Type B pancreatic cell (in vitro differentiated cells): ENCODE data around the gene PRKD1. TPM values are rescaled to one million over a fixed set of nuclear protein-coding genes. Genes with fewer than 3 reads are reported as not detected.

Source experiments
- DNase-seq: peaks from one replicate; pipeline ENCODE4 v3.0.0; 2021; ENCODE audit warnings: mixed read lengths; ENCODE audit not compliant: unreplicated experiment; ENCODE audit errors: extremely low spot score
- H3K27ac Mint-ChIP-seq: 2 replicates; pipeline ENCODE4 v1.8.0; 2021; ENCODE audit warnings: mild to moderate bottlenecking, mixed read lengths
- H3K27me3 Mint-ChIP-seq: 2 replicates; pipeline ENCODE4 v1.8.0; 2021; ENCODE audit warnings: mixed read lengths
- H3K36me3 Mint-ChIP-seq: 2 replicates; pipeline ENCODE4 v1.8.0; 2021; ENCODE audit warnings: mixed read lengths
- H3K4me1 Mint-ChIP-seq: one replicate; pipeline ENCODE4 v1.8.0; 2021; ENCODE audit warnings: mixed read lengths; ENCODE audit not compliant: unreplicated experiment
- H3K4me3 Mint-ChIP-seq: 2 replicates; pipeline ENCODE4 v1.8.0; 2021; ENCODE audit warnings: mild to moderate bottlenecking, mixed read lengths
- H3K9me3 Mint-ChIP-seq: 2 replicates; pipeline ENCODE4 v1.8.0; 2021; ENCODE audit warnings: mixed read lengths
- CTCF ChIP-seq: fragments of 200-600 bp; sonication (generic); conservative IDR thresholded peaks from 2 replicates; pipeline ENCODE4 v1.5.0; 2021; ENCODE audit warnings: antibody characterized with exemption, mild to moderate bottlenecking
- total RNA-seq: library from RNA; stranded (reverse); gene quantifications from 2 replicates; pipeline ENCODE4 v1.2.1, GENCODE V29; 2021; ENCODE audit warnings: low replicate concordance

The PRKD1 gene
- total RNA-seq, 1 donor from 2014 or later = 16.3 TPM

- H3K9me3 Mint-ChIP-seq = peaks cover 14% of the 10 kb centered on the region
- H3K4me3 Mint-ChIP-seq = no peak overlapping the region
- H3K27me3 Mint-ChIP-seq = no peaks in the 10 kb centered on the region
- H3K36me3 Mint-ChIP-seq = peaks cover 11% of the 10 kb centered on the region
- H3K4me1 Mint-ChIP-seq = no peaks in the 10 kb centered on the region
- no peak for DNase-seq
- H3K27ac Mint-ChIP-seq = no peak overlapping the region
- TF ChIP-seq CTCF = no peak
These were observed 88.9 kb downstream of the PRKD1 start for GRCh38 chr14:29838752-29839151.

DNA sequence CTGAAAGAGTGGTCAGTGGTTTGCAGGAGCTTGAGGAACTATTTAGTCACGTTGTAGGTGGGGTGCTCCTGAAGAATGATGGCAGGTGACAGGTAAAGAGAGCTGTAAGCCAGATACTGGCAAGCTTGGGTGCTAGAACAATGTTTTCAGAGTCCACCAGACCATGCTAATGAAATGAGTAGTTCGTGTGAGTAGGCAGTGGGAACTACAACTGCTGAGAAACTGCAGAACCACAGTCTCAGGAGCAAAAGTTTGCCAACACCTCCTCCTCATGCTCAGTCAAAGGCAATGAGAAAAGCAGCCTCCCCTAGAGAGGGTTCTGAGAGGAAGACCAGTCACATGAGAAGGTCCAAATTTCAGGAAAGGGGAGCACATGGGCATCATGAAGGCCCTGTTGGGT lies 91.3 kb downstream of the PRKD1 start:
- Mint-ChIP-seq H3K27ac (no peak overlapping the region), H3K27me3 (no peaks in the 10 kb centered on the region), H3K4me3 (no peak overlapping the region), H3K4me1 (no peaks in the 10 kb centered on the region), H3K9me3 (peaks cover 7% of the 10 kb centered on the region), H3K36me3 (peaks cover 10% of the 10 kb centered on the region)
- no peak for TF ChIP-seq CTCF
- no peak for DNase-seq

DNA sequence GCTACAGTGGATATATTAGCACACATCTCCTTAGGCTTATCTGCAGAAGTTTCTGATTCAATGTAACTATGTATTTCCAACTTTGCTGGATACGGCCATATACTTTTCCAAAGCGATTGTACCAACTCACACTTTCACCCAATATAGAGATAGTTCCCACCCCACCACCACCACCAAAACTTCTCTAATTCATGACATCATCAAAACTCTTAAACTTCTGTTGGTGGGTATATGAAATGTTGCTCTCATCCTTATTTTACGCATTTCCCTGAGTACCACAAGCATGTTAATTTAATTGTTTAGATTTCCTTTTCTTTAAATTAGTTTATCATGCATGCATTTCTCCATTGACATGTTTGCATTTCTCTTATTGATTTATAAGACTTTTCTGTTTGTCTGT lies 95.6 kb downstream of the PRKD1 start:
- no peaks in the 10 kb centered on the region for H3K27me3 Mint-ChIP-seq
- no peak overlapping the region for H3K27ac Mint-ChIP-seq
- TF ChIP-seq CTCF = no peak
- no peak for DNase-seq
- H3K9me3 Mint-ChIP-seq = no peaks in the 10 kb centered on the region
- H3K36me3 Mint-ChIP-seq = no peaks in the 10 kb centered on the region
- H3K4me3 Mint-ChIP-seq = no peak overlapping the region
- peaks cover 5% of the 10 kb centered on the region for H3K4me1 Mint-ChIP-seq

DNA sequence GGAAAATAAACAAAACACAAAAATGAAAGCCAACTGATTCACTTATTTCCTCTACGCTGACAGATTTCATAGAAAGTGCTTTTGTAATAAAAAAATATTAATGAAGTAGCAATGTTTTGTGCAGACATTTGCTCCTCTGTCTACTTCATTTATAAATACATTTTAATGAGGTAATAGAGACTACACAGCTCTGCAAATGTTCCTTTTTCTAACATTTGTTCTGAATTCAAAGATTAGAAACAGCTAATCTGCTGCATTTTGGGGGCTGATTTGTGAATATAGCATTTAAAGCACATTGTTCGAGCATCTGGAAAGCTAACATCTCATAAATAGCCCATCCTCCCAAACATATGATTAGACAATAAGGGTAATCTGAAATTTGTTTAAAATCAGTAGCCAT lies 97.8 kb downstream of the PRKD1 start:
- Mint-ChIP-seq H3K4me3 (no peak overlapping the region), H3K4me1 (peaks cover 5% of the 10 kb centered on the region), H3K27ac (no peak overlapping the region), H3K9me3 (no peaks in the 10 kb centered on the region), H3K27me3 (no peaks in the 10 kb centered on the region), H3K36me3 (no peaks in the 10 kb centered on the region)
- no peak for TF ChIP-seq CTCF
- no peak for DNase-seq

- peaks cover 30% of the 10 kb centered on the region for H3K4me1 Mint-ChIP-seq
- no peak overlapping the region for H3K4me3 Mint-ChIP-seq
- H3K27ac Mint-ChIP-seq = no peak overlapping the region
These were observed 103.8 kb downstream of the PRKD1 start for GRCh38 chr14:29823816-29824215.

More at GRCh38 chr14:29823816-29824215, 103.8 kb downstream of the PRKD1 start:
- H3K9me3 Mint-ChIP-seq = no peaks in the 10 kb centered on the region
- no peaks in the 10 kb centered on the region for H3K27me3 Mint-ChIP-seq
- TF ChIP-seq CTCF = no peak
- no peaks in the 10 kb centered on the region for H3K36me3 Mint-ChIP-seq
- DNase-seq = no peak
